Stimulated activated CD8-positive, alpha-beta memory T cell treated with anti-CD3 and anti-CD28 coated beads, Interleukin-4, amount 100 ng/mL, for 24 hours (primary cell): Measurements from ENCODE around the gene RNF44.
A peak's percentile ranks its signal among the peaks of the same experiment; 100 is the strongest.
"Not testable (repeated sequence)": the region's sequence is repeated elsewhere in the genome, so short reads cannot be mapped to it uniquely, and the experiment has no call there.

ENCODE experiments used
- DNase-seq: peaks from one replicate; pipeline ENCODE4 v3.0.0-alpha.2; 2020; ENCODE audit warnings: low read depth

The RNF44 gene

DNA sequence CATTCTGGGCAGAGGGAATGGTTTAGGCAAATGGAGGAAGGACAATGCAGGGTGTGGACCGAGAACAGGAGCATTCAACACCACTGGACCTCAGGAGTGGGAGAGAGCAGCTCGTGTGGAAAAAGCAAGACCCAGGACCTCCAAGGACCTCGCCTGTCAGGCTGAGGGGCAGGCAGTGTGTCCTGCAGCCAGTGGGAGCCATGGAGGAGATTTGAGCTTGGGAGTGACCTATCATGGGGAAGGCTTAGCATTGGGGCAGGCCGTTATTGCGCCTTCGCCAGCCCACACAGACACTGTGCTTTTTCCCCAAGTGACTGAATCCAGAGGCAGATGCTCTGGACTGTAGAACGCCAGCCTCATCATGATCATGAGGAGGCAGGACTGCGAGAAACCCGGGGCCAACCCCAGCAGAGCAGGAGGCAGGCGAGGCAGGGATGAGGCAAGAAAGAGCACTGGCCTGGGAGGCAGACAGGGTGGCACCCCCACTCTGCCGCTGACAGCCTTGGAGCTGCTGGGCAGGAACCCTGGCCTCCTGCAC, 15.2 kb upstream of the RNF44 start:
- no peak for DNase-seq

DNA sequence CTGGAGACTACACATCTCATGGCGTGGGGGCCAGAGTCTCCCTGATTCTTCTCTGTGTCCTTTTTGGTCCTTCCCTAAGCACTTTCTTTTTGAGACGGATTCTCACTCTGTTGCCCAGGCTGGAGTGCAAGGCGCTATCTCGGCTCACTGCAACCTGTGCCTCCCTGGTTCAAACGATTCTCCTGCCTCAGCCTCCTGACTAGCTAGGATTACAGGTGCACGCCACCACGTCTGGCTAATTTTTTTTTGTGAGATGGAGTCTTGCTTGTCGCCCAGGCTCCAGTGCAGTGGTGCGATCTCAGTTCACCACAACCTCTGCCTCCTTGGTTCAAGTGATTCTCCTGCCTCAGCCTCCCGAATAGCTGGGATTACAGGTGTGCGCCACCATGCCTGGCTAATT, 13.7 kb upstream of the RNF44 start:
- DNase-seq, result not testable (repeated sequence)

DNA sequence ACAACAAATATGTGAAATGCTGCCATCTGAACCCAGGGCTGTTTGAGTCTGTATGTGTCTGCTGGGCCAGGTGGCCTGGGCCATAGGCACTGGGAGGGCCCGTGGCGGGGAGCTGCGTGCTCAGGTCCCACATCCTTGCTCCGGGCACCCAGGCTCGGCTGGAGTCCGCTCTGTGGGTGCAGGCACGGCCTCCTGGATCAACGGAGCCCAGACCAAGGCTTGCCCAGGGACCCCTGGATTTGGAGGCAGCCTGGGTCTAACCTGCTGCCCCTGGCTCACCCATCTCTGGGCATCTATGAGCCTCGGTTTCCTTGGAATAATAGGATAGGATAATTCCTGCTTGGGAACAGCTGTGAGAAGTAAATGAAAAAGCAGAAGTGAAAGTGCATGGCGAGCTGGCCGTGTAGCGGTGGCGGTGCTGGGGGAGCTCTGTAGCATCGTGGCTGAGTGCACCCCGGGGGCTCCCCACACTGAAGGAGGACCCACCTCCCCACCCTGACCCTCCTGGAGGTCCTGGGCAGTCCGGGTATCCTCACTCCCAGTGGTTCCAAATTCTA, 13.2 kb upstream of the RNF44 start:
- no peak for DNase-seq

DNA sequence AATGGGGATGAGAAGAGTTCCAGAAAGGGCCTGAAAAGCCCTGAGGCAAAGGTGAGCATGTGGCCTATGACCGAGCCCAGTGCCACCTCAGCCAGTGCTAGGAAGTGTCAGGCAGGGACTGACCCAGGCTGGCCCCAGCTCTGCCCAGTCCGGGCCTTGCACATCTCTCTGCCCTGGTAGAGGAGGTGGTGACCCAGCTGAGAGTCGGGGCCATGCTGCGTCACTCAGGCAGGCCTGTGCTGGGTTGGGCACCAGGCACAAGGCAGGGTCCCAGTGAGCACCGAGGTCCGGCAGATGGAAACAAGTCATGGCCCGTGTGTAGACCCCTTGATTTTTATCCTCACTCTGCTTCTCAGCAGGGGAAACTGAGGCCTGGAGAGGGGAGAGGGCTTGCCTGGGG, 12.7 kb upstream of the RNF44 start:
- DNase-seq, result no peak

DNA sequence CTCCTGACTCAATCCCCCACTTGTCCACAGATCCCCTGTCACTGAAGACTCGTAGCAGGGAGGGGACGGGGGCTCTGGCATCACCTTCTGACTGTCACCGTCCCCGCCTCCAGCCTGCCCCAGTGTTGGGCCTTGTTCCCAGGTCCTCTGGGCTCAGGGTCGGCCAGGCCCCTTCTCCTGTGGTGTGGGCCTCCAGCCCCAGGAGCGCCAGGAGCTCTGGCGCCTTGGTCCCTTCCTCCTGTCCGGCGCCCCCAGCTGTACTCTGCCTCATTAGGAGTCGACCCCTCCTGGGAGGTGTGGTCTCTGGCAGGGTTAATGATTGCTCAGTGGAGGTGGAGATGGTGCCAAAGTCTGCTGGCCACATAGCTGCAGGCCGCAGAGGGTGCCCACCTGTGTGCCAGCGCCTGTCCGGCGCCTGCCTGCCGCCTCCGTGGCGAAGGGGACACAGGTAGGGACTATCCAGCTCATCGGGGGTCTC, 11.8 kb upstream of the RNF44 start, which contains the start of gene CDHR2:
CDHR2 (plus strand) TSS at position 376 of the 478 bp plus-strand sequence. CDS start 16,011 bp downstream, outside the sequence.
- no peak for DNase-seq

DNA sequence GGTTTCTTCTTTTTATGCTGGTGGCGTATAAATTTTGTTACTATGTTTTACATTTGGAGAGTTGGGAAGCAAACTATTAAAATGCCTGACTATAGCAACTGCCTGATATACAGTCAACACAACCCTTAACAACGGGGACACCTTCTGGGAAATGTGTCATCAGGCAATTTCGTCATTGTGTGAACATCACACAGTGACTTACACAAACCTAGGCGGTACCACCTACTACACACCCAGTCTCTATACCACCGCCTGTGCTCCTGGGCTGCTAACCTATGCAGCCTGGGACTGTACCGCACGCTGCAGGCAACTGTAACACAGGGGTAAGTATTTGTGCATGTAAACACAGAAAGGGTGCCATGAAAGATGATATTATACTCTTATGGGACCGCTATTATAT, 10.6 kb upstream of the RNF44 start:
- DNase-seq, result no peak

DNA sequence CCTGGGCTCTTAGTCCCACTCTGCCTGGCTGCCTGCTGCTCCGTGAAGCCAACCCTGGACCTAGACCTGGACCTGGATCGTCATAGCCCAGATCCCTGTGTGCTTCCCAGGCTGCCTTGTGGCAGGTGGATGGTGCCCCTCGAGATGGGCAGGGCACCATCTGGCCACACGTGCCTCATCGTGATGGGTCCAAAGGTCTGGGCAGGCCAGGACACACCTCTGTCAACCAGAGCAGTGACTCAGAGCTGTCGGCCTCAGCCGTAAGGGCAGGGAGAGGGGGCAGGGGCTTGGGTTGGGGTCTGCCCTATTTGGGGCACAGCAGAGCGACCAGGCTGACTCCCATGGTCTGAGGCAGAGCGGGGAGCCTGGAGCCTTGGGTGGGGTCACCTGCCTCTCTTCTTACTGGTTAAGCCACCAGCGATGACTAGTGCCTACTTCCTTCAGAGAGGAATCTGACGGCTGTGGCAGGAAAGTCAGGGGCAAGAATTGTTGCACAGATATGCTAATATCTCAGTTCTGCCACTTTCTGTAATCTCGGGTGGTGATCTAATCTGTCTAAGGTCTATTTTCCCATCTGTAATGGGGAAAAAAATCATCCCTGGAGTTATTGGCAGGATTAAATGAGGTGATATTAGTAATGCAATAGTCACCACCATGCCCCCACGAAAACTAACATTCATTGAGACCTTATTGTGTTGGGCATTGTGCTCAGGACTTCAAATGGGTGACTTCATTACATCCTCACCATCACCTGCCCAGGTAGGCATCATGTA, 8.7 kb upstream of the RNF44 start:
- no peak for DNase-seq

DNA sequence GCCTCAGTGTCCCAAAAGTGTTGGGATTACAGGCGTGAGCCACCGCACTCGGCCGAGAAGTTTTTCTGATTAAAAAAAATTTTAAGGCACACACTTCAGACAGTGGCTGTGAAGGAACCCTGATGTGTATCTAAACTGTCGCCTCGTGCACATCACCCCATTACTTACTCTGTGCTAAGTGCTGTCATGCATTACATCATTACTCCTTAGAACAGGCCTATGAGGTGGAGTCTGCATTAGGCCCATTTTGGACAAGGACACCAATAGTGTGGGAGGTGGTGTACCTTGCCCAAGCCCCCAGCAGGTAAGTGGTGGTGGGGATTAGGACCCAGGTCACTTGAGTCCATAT, 8.2 kb upstream of the RNF44 start:
- no peak for DNase-seq

DNA sequence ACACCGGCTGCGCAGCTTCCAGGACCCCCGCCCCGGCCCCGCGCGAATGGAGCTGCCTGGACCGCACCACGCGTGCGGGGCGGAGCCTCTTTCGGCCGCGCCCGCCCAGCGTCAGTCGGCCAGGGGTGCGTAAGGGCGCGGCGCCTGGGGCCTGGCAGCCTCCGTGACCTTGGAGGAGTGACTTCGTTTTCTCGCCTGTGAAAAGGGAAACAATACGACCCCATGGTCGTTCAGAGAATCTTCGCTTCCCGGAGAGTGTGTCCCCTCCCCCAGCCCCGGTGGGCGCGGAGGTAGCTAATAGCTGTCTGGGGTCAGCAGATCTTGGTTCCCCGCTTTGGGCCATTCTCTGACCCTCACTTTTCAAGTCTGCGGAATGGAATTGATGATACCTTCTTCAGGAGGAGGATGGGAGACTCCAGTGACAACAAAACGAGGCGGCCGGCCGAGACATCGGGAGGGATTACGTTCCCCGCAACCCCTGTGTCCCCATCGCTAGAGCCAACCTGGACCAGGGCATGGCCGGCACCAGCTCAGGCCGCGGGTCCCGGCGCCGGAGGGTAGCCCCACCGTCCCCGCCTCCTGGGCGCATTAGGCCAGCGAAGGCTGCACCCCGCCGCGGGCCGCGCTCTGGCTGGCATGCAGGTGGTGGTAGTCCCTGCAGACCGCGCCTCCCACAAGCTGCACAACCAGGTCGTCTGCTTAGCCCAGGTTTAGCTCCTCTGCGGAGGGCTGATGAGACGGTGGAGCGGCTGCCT, 6.4 kb upstream of the RNF44 start:
- DNase-seq, result peak; percentile 67

DNA sequence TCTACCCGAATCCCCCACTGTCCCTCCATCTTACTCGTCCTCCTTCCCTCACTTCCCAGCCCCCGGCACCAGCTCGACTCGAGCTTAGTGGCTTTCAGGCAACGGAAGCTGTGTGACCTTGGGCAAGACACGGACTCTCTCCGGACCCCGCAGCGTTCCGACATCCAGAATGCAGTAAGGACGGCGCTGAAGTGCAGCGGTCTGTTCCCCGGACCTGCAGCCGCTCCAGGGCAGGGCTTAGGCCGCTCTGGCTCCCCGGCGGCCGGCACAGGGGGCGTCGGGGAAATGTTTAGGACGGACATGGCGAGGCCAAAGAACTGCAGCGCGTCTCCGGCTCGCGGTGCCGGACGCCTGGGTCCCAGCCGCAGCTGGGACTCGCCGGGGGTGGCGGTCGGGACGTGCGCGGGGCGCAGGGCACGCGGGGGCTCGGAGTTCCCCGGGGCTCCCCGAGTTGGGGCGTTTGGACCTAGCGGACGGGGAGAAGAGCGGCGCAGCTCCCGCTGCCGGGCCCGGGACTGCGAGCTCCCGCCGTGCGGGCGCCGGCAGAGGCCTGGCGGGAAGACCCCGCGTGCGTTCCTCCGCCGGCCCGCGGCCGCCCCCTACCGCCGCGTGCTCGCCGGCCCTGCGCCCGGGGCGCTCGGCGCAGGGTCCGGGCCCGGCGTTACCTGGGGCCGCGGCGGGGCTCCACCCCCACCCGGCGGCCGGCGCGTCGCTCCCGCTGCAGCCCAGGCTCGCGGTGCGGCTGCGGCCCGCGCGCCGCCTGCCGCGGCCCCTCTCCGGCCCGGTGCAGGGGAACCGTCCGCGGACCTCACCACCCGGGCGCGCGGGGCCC, 5.6 kb upstream of the RNF44 start:
- DNase-seq, result no peak

DNA sequence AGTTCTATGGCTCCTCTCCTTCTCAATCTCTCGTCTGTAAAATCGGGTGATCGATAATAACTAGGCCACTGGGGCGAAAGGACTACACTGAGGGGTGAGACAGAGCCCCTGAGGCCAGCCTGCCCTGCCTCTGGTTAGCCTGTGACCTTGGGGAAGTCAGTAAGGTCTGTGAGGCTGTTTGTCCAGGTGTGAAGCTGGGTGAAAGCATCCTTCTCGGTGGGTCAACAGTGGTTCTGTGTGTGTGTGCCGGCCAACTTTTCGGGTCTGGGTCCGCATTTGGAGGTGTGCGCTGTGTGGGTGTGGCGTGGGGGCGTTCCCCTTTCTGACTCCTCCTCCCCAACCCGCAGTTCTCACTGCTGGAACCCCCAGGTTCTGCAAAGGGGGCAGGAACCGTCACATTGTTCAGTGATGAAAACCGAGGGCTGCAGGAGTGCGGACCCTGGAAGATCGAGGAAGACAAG, 5.0 kb upstream of the RNF44 start:
- no peak for DNase-seq

DNA sequence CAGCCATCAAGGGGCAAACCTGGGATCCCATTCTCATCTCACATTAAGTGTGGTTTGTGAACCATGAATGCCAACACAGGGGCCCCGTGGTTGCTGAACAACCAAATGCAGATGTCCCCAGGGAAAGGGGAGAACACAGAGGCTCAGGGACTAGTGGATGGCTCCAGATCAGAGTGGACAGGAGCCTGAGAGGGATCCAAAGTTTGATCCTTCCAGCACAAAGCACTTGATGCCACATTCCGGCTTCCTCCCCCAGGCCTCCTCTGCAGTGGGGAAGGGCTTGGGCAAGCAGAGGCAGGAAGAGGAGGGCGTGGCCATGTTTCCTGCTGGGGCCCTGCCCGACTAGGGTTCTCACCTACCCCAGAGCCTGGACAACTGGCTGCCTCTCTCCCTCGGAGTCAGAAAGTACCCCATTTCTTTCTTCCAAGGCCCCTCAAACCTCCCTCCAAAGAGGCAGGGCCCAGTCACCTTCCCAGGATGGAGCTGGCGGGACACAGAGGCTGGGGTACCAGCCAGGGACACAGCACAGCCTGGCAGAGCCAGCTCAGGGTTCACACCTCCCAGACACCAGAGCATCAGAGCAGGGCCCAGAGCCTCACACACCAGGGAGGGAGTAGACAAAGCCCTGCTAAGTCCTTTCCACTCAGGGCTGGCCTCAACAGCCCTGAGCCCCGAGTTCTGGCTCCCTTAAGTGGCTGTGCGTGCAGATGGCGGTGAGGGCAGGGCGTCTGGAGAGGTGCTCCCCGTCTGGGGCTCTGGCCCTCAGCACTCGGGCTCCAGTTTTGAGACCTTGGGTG, 4.3 kb upstream of the RNF44 start:
- peak; percentile 53 for DNase-seq

DNA sequence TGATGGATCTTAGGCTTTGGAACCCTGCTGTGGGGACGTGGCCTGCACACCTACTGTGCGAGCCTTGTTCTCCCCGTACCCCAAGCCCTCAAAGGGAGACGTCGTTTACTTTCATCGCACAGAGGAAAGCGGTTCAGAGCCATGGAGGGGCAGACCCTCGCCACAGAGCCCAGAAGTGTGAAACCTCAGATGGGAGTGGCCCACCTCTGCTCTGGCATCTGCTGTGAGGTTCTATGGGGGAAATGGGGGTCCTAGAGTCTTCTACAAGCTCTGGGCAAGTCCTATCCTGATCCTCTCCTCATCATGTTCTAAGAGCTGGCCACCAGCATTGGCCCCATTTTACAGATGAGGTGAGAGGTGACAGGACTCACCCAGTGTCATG, 3.7 kb upstream of the RNF44 start:
- no peak for DNase-seq

DNA sequence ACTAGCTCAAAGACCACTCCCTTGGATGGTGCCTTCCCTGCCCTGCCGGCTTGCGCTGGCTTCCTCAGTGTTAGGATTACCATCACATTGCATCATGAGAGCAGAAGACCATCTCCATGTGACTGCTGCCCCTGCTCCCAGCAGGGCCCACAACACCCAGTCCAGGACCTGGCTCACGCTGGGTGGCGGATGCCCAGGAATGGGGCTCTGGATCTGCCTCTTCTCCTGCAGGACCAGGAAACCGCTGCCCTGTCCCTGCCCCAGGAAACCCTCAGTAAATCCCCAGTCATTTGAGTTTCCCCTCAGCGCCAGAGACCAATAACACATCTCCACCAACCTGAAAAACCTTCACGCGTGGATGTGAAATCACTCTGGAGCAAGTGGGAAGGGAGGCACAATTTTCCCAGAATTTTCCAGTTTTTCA, 3.3 kb upstream of the RNF44 start:
- DNase-seq, result no peak

DNA sequence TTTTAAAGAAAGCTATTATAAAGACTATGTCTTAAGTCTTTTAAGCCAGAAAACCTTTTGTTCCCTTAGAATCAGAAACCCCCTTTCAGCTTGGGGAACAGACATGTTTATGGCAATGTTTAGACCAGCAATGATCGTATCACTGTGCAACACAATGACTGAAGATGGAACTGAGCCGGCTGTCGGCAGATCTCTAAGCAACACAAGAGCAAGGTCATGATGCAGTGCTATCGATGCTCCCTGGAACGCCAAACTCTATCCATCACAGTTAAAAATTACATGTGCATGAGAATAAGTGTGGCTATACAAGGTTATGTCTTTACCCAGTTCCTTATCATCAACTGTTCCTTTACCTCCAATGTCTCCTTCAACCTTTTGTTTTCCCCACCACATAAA, 1.8 kb upstream of the RNF44 start:
- DNase-seq, result no peak

DNA sequence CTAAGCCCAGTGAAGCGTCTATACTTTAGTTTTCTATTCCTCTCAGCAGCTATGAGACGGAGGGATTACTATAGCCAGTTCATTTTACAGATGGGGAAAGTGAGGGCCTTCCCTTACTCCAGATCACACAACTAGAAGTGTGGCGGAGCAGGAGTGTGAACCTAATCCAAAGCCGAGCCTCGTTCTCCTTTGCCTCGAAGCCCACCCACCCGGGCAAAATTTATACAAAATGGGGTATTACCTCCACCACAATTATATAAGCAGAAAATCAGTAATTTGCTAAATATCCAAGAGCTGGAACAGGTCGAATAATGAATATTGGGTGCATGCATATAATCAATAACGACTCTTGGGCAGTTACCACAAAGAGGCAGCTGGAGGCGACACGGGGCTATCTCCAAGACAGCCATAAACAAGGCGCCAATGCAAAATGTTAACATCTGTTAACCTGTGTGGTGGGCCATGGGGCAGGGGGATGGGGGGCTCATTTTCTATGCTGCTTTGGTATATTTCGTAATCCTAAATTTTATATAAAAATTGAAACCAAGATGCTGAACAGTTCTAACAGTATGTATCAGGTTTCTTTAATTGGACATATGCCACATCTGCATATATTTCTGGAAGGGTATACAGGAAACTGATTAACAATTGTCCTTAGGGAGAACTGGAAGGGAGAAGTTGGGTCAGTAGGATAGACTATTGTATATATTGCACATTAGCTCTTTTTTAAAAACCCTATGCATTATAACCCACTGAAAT, 1.2 kb upstream of the RNF44 start:
- DNase-seq, result no peak

DNA sequence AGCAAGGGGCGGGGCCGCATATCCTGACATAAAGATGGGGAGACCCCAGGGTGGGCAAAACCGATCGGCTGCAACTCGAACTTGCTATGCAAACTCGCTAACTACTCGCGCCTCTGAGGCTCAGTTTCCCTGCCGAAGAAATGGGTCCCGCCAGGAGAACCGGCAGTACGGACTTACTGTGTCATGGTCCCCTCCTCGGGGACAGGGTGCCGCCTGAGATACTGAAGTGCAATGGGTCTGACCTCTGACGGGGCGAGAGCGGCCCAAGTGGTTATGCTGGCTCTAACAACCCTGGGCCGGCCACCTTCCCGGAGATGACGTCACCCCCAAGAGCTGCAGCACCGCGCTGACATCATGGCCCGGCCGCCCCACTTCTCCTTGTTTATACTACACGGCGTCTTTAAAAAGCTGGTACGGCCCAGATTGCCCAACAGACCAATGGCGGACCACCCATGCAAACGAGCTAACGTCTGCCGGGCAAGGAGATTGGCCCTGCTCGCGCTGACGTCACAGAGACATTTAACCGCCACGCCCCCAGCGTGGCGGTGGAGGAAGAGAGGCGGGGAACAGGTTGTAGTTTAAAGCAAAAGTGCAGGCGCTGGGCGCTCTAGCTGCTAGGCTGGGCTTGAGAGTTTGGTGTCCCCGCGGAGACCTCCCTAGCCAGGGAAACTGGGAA, 490 bp upstream of the RNF44 start:
- DNase-seq, result peak; percentile 91

DNA sequence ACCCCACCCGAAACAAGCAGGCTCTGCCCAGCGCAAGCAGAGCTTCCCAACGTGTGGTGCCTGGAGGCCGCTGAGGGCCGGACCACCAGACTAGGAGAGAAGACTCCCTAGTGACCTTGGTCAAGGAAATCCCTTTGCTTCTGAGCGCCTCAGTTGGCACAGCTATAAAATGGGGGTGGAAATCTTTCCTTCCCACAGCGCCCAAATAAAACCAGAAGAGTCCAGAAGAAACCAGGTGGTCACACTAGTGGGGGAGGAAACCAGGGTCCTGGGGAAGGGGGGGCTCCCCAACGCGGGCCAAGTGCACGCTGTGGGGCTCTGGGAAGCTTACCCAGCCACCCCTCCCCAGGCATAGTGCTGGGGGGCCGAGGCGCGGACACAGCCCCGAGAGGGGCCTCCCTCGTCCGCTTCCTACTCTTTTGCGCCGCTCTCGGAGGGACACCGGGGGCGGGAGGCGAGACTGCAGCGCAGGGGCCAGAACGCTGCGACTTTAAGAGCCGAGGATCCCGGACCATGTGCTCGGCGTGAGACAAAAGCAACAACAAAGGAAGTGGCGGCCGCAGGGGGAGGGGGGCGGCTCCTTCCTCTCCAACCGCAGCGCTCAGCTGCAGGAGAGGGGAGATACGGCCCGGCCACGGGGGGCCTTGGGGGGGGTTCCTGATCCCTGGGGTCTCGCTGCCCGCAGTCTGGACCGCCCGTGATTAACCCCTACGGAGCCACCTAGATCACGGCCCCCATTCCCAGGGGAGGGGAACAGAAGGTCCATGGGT, 885 bp downstream of the RNF44 start:
- peak; percentile 74 for DNase-seq

DNA sequence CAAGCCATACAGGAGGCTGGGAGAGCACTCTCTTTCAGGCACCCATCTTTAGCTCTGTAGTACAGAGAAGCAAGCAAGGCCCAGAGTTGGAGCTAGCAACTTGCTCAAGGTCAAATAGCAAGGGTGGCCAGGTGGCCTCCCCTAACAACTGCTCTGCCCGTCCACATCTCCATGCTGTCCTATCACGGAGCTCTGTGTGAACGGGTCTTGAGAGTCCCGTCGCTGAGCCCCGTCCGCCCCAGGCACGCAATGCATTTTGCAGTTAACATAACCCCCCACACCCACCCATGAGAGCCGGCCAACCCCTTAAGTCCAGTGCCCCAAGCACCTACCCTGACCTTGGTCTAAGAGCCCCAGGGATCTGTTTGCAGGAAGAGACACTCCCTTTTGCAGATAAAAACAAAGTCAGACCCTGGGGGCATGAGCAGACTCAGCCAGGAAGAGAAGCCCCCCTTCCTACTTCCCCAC, 1.5 kb downstream of the RNF44 start:
- no peak for DNase-seq
